Gastroesophageal sphincter (tissue), 4 donors: ENCODE measurements around the gene THRB. TPM values are rescaled to one million over a fixed set of nuclear protein-coding genes. Genes with fewer than 3 reads are reported as not detected.

Experiments used
- ATAC-seq: fragments of 150-250 bp; one replicate; pipeline ENCODE4 v1.9.1; 2016; ENCODE audit warnings: mild to moderate bottlenecking, moderate library complexity
- H3K27ac ChIP-seq, 4 donors: fragments of 200-600 bp; sonication (generic) in 3 of 4; 1 replicate in 3 of 4; 2 replicates in 1 of 4; pipeline ENCODE4 v1.5.1; 2016 to 2019
- H3K27me3 ChIP-seq: fragments of 200-600 bp; sonication (generic); one replicate; pipeline ENCODE4 v1.5.1; 2019
- H3K36me3 ChIP-seq, 2 donors: fragments of 200-600 bp; sonication (generic); one replicate each; pipeline ENCODE4 v1.5.1; 2019; ENCODE audit warnings: control low read depth in 1 of 2
- H3K4me1 ChIP-seq, 3 donors: fragments of 200-600 bp; sonication (generic); 1 replicate in 2 of 3; 2 replicates in 1 of 3; pipeline ENCODE4 v1.5.1; 2016 to 2019; ENCODE audit warnings: control low read depth in 2 of 3
- H3K4me3 ChIP-seq, 2 donors: fragments of 200-600 bp; sonication (generic); one replicate each; pipeline ENCODE4 v1.5.1; 2019; ENCODE audit warnings: mild to moderate bottlenecking in 1 of 2, moderate library complexity in 1 of 2
- H3K9me3 ChIP-seq, 3 donors: fragments of 200-600 bp; sonication (generic); one replicate each; pipeline ENCODE4 v1.5.1; 2017 to 2019; ENCODE audit warnings: control low read depth in 2 of 3
- CTCF ChIP-seq, 4 experiments: fragments of 200-600 bp in 2 of 4; fragments of 450-650 bp in 2 of 4; sonication (generic) in 1 of 4; IDR thresholded peaks; one replicate each; pipeline ENCODE4 v1.5.1; 2017 to 2019; ENCODE audit warnings: antibody characterized with exemption in 4 of 4, mild to moderate bottlenecking in 2 of 4, moderate library complexity in 2 of 4
- EP300 ChIP-seq: sonication (generic); formaldehyde crosslinking; IDR thresholded peaks from one replicate; pipeline ENCODE4 v1.6.1; 2017; ENCODE audit warnings: antibody characterized with exemption, mild to moderate bottlenecking
- POLR2A ChIP-seq, 2 donors: fragments of 450-650 bp; IDR thresholded peaks; one replicate each; pipeline ENCODE4 v1.6.1; 2017; ENCODE audit warnings: antibody characterized with exemption in 2 of 2, mild to moderate bottlenecking in 2 of 2, moderate library complexity in 1 of 2
- POLR2AphosphoS5 ChIP-seq: sonication (generic); formaldehyde crosslinking; IDR thresholded peaks from one replicate; pipeline ENCODE4 v1.6.1; 2017; ENCODE audit warnings: antibody characterized with exemption
- WGBS, 2 donors: methylation state at CpG; one replicate each; pipeline ENCODE4 v1.1.5; 2018; ENCODE audit warnings: low coverage in 1 of 2; 5-methylcytosine and 5-hydroxymethylcytosine counted together
- total RNA-seq, 4 donors: library from RNA; depleted of rRNA; stranded (reverse); fragments of >200 nt; gene quantifications; one replicate each; pipeline ENCODE4 v1.1.0, GENCODE V29; 2016

THRB gene
- total RNA-seq: 10 to 100 TPM; 42.5 to 61.9 (median 55.8) TPM

DNA sequence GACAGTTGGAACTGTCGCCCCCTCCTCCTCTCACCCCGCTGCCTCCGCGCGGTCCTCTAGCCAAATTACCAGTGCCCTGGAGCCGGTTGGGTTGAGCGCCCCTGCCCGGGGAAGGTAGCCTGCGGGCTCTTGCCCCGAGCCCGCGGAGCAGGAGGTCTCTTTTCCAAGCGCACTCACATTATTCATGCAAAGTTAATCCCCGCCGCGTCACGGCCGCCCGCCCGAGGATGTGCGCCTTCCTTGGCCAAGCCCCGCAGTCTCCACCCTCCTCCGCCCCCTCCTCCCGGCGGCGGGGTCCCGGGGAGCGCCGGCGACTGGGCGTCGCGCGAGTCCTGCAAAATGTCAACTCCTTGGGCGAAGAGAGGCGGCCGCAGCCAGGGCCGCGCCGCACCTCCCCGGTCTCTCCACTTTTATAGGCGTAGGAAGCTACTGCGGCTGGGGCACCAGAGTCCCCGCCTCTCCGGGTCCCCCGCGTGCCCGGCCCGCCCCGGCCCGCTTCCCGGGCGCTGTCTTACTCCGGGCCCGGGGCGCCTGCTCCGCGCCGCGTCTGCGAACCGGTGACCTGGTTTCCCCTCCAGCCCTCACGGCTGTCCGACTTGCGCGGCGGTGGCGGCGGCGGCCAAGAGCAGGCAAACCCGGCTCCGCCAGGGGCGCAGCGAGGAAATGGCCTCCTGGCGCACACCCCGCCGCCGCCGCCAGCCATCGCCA lies at the start of gene THRB:
THRB (minus strand) TSS at position 233 of the 708 bp plus-strand sequence.
- Histone ChIP-seq H3K9me3 (no peaks in the 10 kb centered on the region), H3K27me3 (no peaks in the 10 kb centered on the region), H3K36me3 (no peaks in the 10 kb centered on the region), H3K27ac (peak within 1 kb of the TSS; percentile 88 to 97 (median 94)), H3K4me1 (peaks cover 0 to 61% (median 0%) of the 10 kb centered on the region in 3 donors), H3K4me3 (peak within 1 kb of the TSS; percentile 71 to 81)
- peak; percentile 71 for ATAC-seq
- WGBS, 2 donors: 1% methylated on average over 26 of the region's 80 CpGs; no CpG with 5 or more reads in 1 of the 2 donors
- TF ChIP-seq EP300 (peak; percentile 10), POLR2AphosphoS5 (peak; percentile 56), CTCF (IDR thresholded peaks at IDR 0.05) (peak in 3 of 4 experiments; percentile 52 to 79 (median 69)), POLR2A (IDR thresholded peaks at IDR 0.05) (peak; percentile 73 to 74)

DNA sequence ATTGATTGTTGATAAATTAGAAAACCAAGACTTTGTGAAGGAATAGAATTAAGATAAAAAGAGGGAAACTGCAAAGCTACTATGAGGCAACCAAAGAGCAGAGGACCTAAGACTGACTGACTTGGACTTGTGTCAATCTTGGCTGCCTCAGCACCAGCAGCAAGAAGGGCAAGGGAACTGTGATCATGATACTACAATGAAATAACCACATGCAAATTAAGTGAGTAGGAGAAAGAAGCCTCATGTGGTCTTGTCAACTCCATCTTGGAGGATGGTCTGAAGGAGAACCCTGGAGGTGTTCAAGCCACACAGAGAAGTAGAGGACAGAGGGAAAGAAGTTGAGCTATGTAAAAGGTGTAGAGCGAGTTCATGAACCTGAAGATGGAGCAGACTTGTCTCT lies 47.3 kb upstream of the THRB start:
- TF ChIP-seq POLR2A (IDR thresholded peaks at IDR 0.05) (no peak), EP300 (no peak), CTCF (IDR thresholded peaks at IDR 0.05) (no peak), POLR2AphosphoS5 (no peak)
- H3K27ac ChIP-seq: no peak overlapping the region
- H3K27me3 ChIP-seq: no peaks in the 10 kb centered on the region
- no peak overlapping the region for H3K4me3 ChIP-seq
- 100% methylated on average over 1 of the region's 1 CpG; no CpG with 5 or more reads in 1 of the 2 donors for WGBS, 2 donors
- ATAC-seq: no peak
- H3K4me1 ChIP-seq: no peaks in the 10 kb centered on the region
- no peaks in the 10 kb centered on the region for H3K36me3 ChIP-seq
- no peaks in the 10 kb centered on the region for H3K9me3 ChIP-seq

DNA sequence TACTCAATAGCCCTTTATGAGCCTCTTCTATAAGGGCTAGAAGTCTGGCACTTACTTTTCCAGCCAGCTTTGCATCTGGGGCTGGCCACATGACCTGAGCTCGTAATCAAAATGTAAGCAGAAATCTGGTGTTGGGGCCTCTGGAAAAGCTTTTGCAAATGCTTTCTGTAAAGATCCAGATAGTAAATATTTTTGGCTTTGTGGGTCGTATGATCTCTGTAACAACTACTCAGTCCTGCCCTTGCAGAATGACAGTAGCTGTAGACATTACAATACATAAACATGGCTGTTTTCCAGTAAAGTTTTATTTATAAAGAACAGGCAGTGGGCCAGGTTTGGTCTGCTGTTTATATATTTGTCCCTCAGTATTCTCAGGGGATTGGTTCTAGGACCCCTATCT lies 46.2 kb upstream of the THRB start:
- ATAC-seq: no peak
- 85 to 100% methylated on average over 1 to 2 of the region's 2 CpGs for WGBS, 2 donors
- Histone ChIP-seq H3K4me1 (no peaks in the 10 kb centered on the region), H3K36me3 (no peaks in the 10 kb centered on the region), H3K27ac (no peak overlapping the region), H3K9me3 (no peaks in the 10 kb centered on the region), H3K4me3 (no peak overlapping the region), H3K27me3 (no peaks in the 10 kb centered on the region)
- TF ChIP-seq EP300: no peak
- TF ChIP-seq POLR2AphosphoS5: no peak
- TF ChIP-seq CTCF (IDR thresholded peaks at IDR 0.05): no peak
- no peak for TF ChIP-seq POLR2A (IDR thresholded peaks at IDR 0.05)

DNA sequence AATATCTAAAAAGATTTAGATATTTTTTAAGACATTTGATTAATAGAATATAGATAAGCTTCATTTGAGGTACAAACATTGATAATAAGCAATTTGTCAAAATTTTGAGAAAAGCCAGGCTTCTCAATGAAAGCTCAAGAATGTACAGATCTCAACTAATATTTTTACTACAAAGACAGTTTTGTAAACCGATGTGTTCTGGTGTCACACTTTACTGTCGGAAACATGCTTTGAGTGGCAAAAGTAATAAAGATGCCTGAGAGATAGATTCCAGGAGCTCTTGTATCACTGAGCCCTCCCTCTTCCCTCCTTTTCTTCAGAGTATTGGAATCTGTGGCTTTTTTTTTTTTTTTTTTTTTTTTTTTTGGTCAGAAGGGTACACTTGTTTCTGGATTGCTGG lies 45.0 kb upstream of the THRB start:
- Histone ChIP-seq H3K27ac (no peak overlapping the region), H3K36me3 (no peaks in the 10 kb centered on the region), H3K27me3 (no peaks in the 10 kb centered on the region), H3K4me3 (no peak overlapping the region), H3K4me1 (no peaks in the 10 kb centered on the region), H3K9me3 (no peaks in the 10 kb centered on the region)
- ATAC-seq: no peak
- no peak for TF ChIP-seq POLR2AphosphoS5
- TF ChIP-seq EP300: no peak
- no peak for TF ChIP-seq POLR2A (IDR thresholded peaks at IDR 0.05)
- no peak for TF ChIP-seq CTCF (IDR thresholded peaks at IDR 0.05)
- WGBS, 2 donors: 69 to 78% methylated on average over 2 of the region's 2 CpGs

- Histone ChIP-seq H3K27me3 (no peaks in the 10 kb centered on the region), H3K9me3 (no peaks in the 10 kb centered on the region), H3K27ac (no peak overlapping the region), H3K4me3 (no peak overlapping the region), H3K4me1 (no peaks in the 10 kb centered on the region), H3K36me3 (no peaks in the 10 kb centered on the region)
- no peak for ATAC-seq
- TF ChIP-seq POLR2A (IDR thresholded peaks at IDR 0.05) (no peak), EP300 (no peak), POLR2AphosphoS5 (no peak), CTCF (IDR thresholded peaks at IDR 0.05) (no peak)
- 95 to 100% methylated on average over 2 of the region's 2 CpGs for WGBS, 2 donors
Observed at GRCh38 chr3:24538891-24539290, 44.2 kb upstream of the THRB start.
